Astrocyte of the cerebellum (primary cell): ENCODE data around the gene CACNA2D3.

ENCODE experiments used
- DNase-seq: peaks from one replicate; pipeline ENCODE4 v3.0.0-alpha.2; 2011; ENCODE audit warnings: low read depth
- H3K4me3 ChIP-seq: 2 replicates; pipeline ENCODE4 v1.5.1; 2011; ENCODE audit warnings: mild to moderate bottlenecking, low read depth, low read length, moderate library complexity
- CTCF ChIP-seq: IDR thresholded peaks from 2 replicates; pipeline ENCODE4 v1.5.1; 2012; ENCODE audit warnings: low read length, low read depth, moderate library complexity, mild to moderate bottlenecking; ENCODE audit errors: missing control alignments
- in situ Hi-C: cut with HindIII; loops from 2 replicates; pipeline ENCODE4 v1.10.0; 2017; ENCODE audit warnings: low sequenced_read_pairs

Gene CACNA2D3

GRCh38 chr3:54784021-54784420 lies 661.7 kb downstream of the CACNA2D3 start:
- TF ChIP-seq CTCF: no peak
- H3K4me3 ChIP-seq: no peak overlapping the region
- in situ Hi-C loops: no loop called here
- DNase-seq: no peak

GRCh38 chr3:54785976-54786375 lies 663.6 kb downstream of the CACNA2D3 start:
- no peak overlapping the region for H3K4me3 ChIP-seq
- in situ Hi-C loops: no loop called here
- no peak for DNase-seq
- no peak for TF ChIP-seq CTCF

- in situ Hi-C loops: no loop called here
- H3K4me3 ChIP-seq: no peak overlapping the region
- no peak for TF ChIP-seq CTCF
- DNase-seq: no peak
Observed at GRCh38 chr3:54790051-54790450, 667.7 kb downstream of the CACNA2D3 start.

- DNase-seq: no peak
- no peak overlapping the region for H3K4me3 ChIP-seq
- in situ Hi-C loops: no loop called here
Observed at GRCh38 chr3:54791501-54792156, 669.3 kb downstream of the CACNA2D3 start.

GRCh38 chr3:54792584-54792983 lies 670.2 kb downstream of the CACNA2D3 start:
- no peak for TF ChIP-seq CTCF
- no peak overlapping the region for H3K4me3 ChIP-seq
- in situ Hi-C loops: no loop called here

More at GRCh38 chr3:54791501-54792156, 669.3 kb downstream of the CACNA2D3 start:
- no peak for TF ChIP-seq CTCF

GRCh38 chr3:54793171-54793570 lies 670.8 kb downstream of the CACNA2D3 start:
- H3K4me3 ChIP-seq: no peak overlapping the region
- no peak for DNase-seq
- in situ Hi-C loops: no loop called here
- TF ChIP-seq CTCF: no peak

More at GRCh38 chr3:54792584-54792983, 670.2 kb downstream of the CACNA2D3 start:
- no peak for DNase-seq
